ENCODE measurements around the gene SIL1.

SIL1 gene

DNA sequence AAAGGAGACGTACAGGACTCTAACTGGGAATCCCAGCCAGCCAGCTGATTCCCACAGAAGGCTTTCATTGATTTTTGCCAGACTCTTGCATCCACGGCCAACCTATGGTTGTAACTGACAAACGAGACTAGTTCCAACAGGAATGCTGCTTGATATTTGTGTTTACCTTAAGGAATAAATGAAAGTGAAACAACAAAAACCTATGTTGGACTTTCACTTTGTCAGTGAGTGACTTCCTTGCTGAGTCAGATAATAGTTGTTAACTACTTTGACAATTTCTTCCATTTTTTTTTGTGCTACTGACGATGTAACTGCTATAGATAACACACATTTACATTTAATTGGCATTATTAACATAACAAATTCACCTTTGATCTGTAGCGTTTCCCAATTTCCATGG lies 259.6 kb downstream of the SIL1 start:
- TF ChIP-seq, protein P1, sequence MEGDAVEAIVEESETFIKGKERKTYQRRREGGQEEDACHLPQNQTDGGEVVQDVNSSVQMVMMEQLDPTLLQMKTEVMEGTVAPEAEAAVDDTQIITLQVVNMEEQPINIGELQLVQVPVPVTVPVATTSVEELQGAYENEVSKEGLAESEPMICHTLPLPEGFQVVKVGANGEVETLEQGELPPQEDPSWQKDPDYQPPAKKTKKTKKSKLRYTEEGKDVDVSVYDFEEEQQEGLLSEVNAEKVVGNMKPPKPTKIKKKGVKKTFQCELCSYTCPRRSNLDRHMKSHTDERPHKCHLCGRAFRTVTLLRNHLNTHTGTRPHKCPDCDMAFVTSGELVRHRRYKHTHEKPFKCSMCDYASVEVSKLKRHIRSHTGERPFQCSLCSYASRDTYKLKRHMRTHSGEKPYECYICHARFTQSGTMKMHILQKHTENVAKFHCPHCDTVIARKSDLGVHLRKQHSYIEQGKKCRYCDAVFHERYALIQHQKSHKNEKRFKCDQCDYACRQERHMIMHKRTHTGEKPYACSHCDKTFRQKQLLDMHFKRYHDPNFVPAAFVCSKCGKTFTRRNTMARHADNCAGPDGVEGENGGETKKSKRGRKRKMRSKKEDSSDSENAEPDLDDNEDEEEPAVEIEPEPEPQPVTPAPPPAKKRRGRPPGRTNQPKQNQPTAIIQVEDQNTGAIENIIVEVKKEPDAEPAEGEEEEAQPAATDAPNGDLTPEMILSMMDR (IDR thresholded peaks at IDR 0.05), result no peak

- TF ChIP-seq, protein P1 (IDR thresholded peaks at IDR 0.05), result no peak
These were observed 260.5 kb downstream of the SIL1 start for GRCh38 chr5:138937392-138938387.

DNA sequence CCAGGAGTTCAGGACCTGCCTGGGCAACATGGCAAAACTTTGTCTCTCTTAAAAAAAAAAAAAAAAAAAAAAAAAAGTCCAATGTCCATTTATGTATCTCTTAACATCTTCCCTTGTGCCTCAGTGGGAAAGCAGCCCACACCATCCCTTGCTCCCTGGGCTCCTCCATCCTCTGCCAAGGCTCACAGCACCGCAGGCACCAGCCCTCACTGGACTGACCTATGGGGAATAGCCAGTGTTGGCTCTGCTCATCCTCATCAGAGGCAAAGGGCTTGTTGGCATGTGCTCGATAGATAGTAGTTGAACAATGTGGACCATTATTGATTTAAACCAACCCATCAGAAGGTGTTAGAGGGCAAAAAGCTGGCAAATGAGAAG lies 261.2 kb downstream of the SIL1 start:
- TF ChIP-seq, protein P1 (IDR thresholded peaks at IDR 0.05), result no peak

GRCh38 chr5:138936225-138936967 lies 261.8 kb downstream of the SIL1 start:
- TF ChIP-seq, protein P1 (IDR thresholded peaks at IDR 0.05), result no peak

DNA sequence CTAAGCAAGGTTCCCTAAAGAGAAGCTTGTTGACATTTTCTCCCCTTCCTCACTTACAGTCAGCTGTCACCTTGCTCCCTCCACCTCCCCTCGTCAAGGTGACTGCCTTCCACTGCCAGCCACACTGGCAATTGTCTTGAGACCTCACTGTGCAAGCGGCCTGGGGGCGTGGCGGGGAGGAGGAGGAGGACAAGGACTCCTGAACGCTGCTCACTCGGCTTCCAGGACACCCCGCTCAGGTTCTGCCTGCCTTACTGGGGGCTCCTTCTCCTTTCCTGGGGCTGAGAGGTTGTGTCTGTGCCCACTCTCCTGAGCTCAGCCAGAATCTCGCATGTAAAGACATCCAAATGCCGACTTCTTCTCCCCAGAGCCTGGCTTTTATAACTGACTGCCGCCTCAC lies 262.7 kb downstream of the SIL1 start:
- TF ChIP-seq, protein P1 (IDR thresholded peaks at IDR 0.05), result no peak

DNA sequence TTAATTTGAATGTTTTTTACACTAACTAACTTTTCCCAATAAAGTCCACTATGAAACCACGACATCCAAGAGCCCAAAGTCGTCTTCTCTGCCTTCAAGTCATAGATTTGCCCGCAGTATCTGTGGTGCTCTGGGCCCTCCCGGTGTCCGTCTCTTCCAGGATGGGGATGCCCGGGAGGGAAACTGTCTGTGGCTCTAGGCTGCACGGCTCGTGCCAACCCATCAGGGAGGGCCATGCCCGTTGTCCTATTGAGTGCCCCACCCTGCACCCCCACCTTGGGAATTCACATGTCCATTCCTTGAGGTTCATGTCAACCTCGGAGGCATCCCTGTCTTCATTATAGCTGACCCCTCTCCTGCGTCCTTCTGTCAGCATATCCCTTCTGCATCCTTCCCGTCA lies 263.2 kb downstream of the SIL1 start:
- TF ChIP-seq, protein P1 (IDR thresholded peaks at IDR 0.05), result no peak

GRCh38 chr5:138933522-138934290 lies 264.5 kb downstream of the SIL1 start:
- TF ChIP-seq, protein P1 (IDR thresholded peaks at IDR 0.05), result no peak

Measured in LNCAP (cell line).